SK-N-SH (cell line): ENCODE results near the gene GSTO1. TPM values are rescaled to one million over a fixed set of nuclear protein-coding genes. Genes with fewer than 3 reads are reported as not detected.

ENCODE experiments used
- CTCF ChIA-PET: fragments of 300-600, 350-600 bp; formaldehyde crosslinking; extraction: SDS; loops from one replicate; lab custom pipeline; 2021; lab: Yijun Ruan, JAX
- POLR2A ChIA-PET: fragments of 350-600 bp; sonication (Branson Sonifier 250); formaldehyde crosslinking; extraction: SDS; loops from one replicate; lab custom pipeline; 2020; ENCODE audit warnings: antibody characterized with exemption, inconsistent platforms; lab: Yijun Ruan, JAX
- DNase-seq: peaks from one replicate; pipeline ENCODE4 v3.0.0; 2012
- H2AFZ ChIP-seq: fragments of 200-600 bp; sonication (generic); 2 replicates; pipeline ENCODE4 v1.8.1; 2016; ENCODE audit warnings: antibody characterized with exemption, mild to moderate bottlenecking, low read depth
- H3F3A ChIP-seq: fragments of 200-600 bp; sonication (generic); replicated peaks from 2 replicates; pipeline ENCODE3; 2016; ENCODE audit warnings: antibody characterized with exemption, mild to moderate bottlenecking; ENCODE audit not compliant: insufficient read depth
- H3K27ac ChIP-seq, 2 experiments: fragments of 200-500 bp in 1 of 2; fragments of 200-600 bp in 1 of 2; sonication (Bioruptor generic) in 1 of 2; sonication (generic), shearing (Covaris generic) in 1 of 2; 2 replicates each; pipeline versions ENCODE4 v1.5.1 to v1.6.1; 2014 to 2016; ENCODE audit warnings: low read depth in 2 of 2, inconsistent platforms in 1 of 2, low read length in 1 of 2, mild to moderate bottlenecking in 1 of 2, mixed read lengths in 1 of 2
- H3K27me3 ChIP-seq: fragments of 200-600 bp; sonication (generic), shearing (Covaris generic); 2 replicates; pipeline ENCODE4 v1.6.1; 2016; ENCODE audit warnings: mixed run types; ENCODE audit not compliant: insufficient read depth
- H3K36me3 ChIP-seq, 2 experiments: fragments of 200-500 bp in 1 of 2; fragments of 200-600 bp in 1 of 2; sonication (Bioruptor generic) in 1 of 2; sonication (generic) in 1 of 2; replicated peaks in 1 of 2; 2 replicates each; pipeline versions ENCODE3 to v1.5.1; 2014 to 2016; ENCODE audit warnings: low read length in 1 of 2, mild to moderate bottlenecking in 1 of 2; ENCODE audit not compliant: insufficient read depth in 2 of 2, control insufficient read depth in 1 of 2
- H3K4me1 ChIP-seq, 2 experiments: fragments of 200-500 bp in 1 of 2; fragments of 200-600 bp in 1 of 2; sonication (Bioruptor generic) in 1 of 2; sonication (generic), shearing (Covaris generic) in 1 of 2; 2 replicates each; pipeline versions ENCODE4 v1.5.1 to v1.6.1; 2014 to 2016; ENCODE audit warnings: low read depth in 1 of 2, low read length in 1 of 2, mixed run types in 1 of 2; ENCODE audit not compliant: insufficient read depth in 2 of 2, control insufficient read depth in 1 of 2
- H3K4me2 ChIP-seq: fragments of 200-600 bp; sonication (generic), shearing (Covaris generic); 2 replicates; pipeline ENCODE4 v1.6.1; 2017; ENCODE audit warnings: mixed run types
- H3K4me3 ChIP-seq, 2 experiments: fragments of 200-500 bp in 1 of 2; fragments of 200-600 bp in 1 of 2; sonication (Bioruptor generic) in 1 of 2; sonication (generic), shearing (Covaris generic) in 1 of 2; 2 replicates each; pipeline versions ENCODE4 v1.5.1 to v1.8.1; 2014 to 2016; ENCODE audit warnings: low read depth in 2 of 2, inconsistent platforms in 1 of 2, low read length in 1 of 2, mild to moderate bottlenecking in 1 of 2, mixed read lengths in 1 of 2, moderate library complexity in 1 of 2
- H3K79me2 ChIP-seq: fragments of 200-600 bp; sonication (generic); 2 replicates; pipeline ENCODE4 v1.8.1; 2017; ENCODE audit warnings: mild to moderate bottlenecking; ENCODE audit not compliant: insufficient read depth
- H3K9ac ChIP-seq: fragments of 200-600 bp; sonication (generic); 2 replicates; pipeline ENCODE4 v1.6.1; 2017; ENCODE audit warnings: mixed run types
- H3K9me2 ChIP-seq: fragments of 200-600 bp; sonication (generic); 2 replicates; pipeline ENCODE4 v1.6.1; 2017; ENCODE audit warnings: mixed run types
- H3K9me3 ChIP-seq: fragments of 200-600 bp; sonication (generic); 2 replicates; pipeline ENCODE4 v1.6.1; 2017; ENCODE audit warnings: mixed run types, mild to moderate bottlenecking, moderate library complexity
- H4K20me1 ChIP-seq: fragments of 200-600 bp; sonication (generic); 2 replicates; pipeline ENCODE4 v1.6.1; 2017; ENCODE audit warnings: mild to moderate bottlenecking, mixed run types; ENCODE audit not compliant: insufficient read depth
- EP300 ChIP-seq, 2 experiments: IDR thresholded peaks; 2 replicates each; pipeline versions ENCODE4 v1.4.0 to v1.6.1; 2012; ENCODE audit warnings: borderline replicate concordance in 1 of 2, low read depth in 1 of 2, low read length in 1 of 2
- EZH2phosphoT487 ChIP-seq: fragments of 200-600 bp; sonication (generic); IDR thresholded peaks from 2 replicates; pipeline ENCODE4 v1.6.1; 2017; ENCODE audit warnings: low read depth, mixed run types, mild to moderate bottlenecking, antibody characterized with exemption, moderate library complexity, borderline replicate concordance
- FOSL2 ChIP-seq: IDR thresholded peaks from 2 replicates; pipeline ENCODE4 v1.4.0; 2012; ENCODE audit warnings: low read depth, mild to moderate bottlenecking, moderate library complexity, borderline replicate concordance
- FOXM1 ChIP-seq: IDR thresholded peaks from 2 replicates; pipeline ENCODE4 v1.4.0; 2012; ENCODE audit warnings: low read depth, mild to moderate bottlenecking
- GATA2 ChIP-seq: sonication (generic); formaldehyde crosslinking; IDR thresholded peaks from 2 replicates; pipeline ENCODE4 v1.5.0; 2020; ENCODE audit warnings: mild to moderate bottlenecking, missing genetic modification reagents
- JUND ChIP-seq: IDR thresholded peaks from 2 replicates; pipeline ENCODE4 v1.4.0; 2012
- MXI1 ChIP-seq: IDR thresholded peaks from 2 replicates; pipeline ENCODE4 v1.6.1; 2012; ENCODE audit warnings: mild to moderate bottlenecking, low read depth, low read length, improper control_type of control experiment
- NFIC ChIP-seq: IDR thresholded peaks from 2 replicates; pipeline ENCODE4 v1.4.0; 2012; ENCODE audit warnings: borderline replicate concordance
- POLR2AphosphoS5 ChIP-seq: IDR thresholded peaks from 2 replicates; pipeline ENCODE4 v1.6.1; 2012; ENCODE audit warnings: low read depth, low read length
- RAD21 ChIP-seq: IDR thresholded peaks from 2 replicates; pipeline ENCODE4 v1.6.1; 2012; ENCODE audit warnings: mild to moderate bottlenecking, low read length
- RFX5 ChIP-seq: IDR thresholded peaks from 2 replicates; pipeline ENCODE4 v1.6.1; 2012; ENCODE audit warnings: mild to moderate bottlenecking, improper control_type of control experiment, low read length
- SIN3A ChIP-seq: IDR thresholded peaks from 2 replicates; pipeline ENCODE4 v1.6.1; 2012; ENCODE audit warnings: low read depth, mild to moderate bottlenecking, low read length, moderate library complexity, borderline replicate concordance
- TAF1 ChIP-seq: IDR thresholded peaks from 2 replicates; pipeline ENCODE4 v1.6.1; 2012; ENCODE audit warnings: low read depth, mild to moderate bottlenecking, low read length, moderate library complexity, borderline replicate concordance
- TCF12 ChIP-seq: IDR thresholded peaks from 2 replicates; pipeline ENCODE4 v1.4.0; 2012
- TEAD4 ChIP-seq: IDR thresholded peaks from 2 replicates; pipeline ENCODE4 v1.4.0; 2012; ENCODE audit warnings: mild to moderate bottlenecking, borderline replicate concordance; ENCODE audit not compliant: insufficient read depth
- YY1 ChIP-seq: IDR thresholded peaks from 2 replicates; pipeline ENCODE4 v1.4.0; 2012; ENCODE audit warnings: low read depth, mild to moderate bottlenecking
- WGBS: methylation state at CpG from one replicate; pipeline ENCODE4 v1.1.6; 2017; ENCODE audit warnings: low lambda C conversion rate; 5-methylcytosine and 5-hydroxymethylcytosine counted together
- polyA plus RNA-seq, 3 experiments: library from polyadenylated mRNA; depleted of rRNA; stranded (reverse); fragments of >200 nt; gene quantifications; 2 replicates each; pipeline ENCODE4 v1.2.3, GENCODE V29; 2012
- TF ChIP-seq, protein P1 (sequence below): fragments of 150-350 bp; IDR thresholded peaks from 2 replicates; pipeline ENCODE4 v1.6.1; 2017; ENCODE audit warnings: antibody characterized with exemption, low read length, low read depth, borderline replicate concordance
- TF ChIP-seq, protein P2 (sequence below): IDR thresholded peaks from 2 replicates; pipeline ENCODE4 v1.4.0; 2012; ENCODE audit warnings: low read depth, borderline replicate concordance
- TF ChIP-seq, protein P3 (sequence below): IDR thresholded peaks from 2 replicates; pipeline ENCODE4; 2012
- TF ChIP-seq, protein P4 (sequence below): IDR thresholded peaks from 2 replicates; pipeline ENCODE4 v1.4.0; 2012; ENCODE audit warnings: low read depth, borderline replicate concordance
- TF ChIP-seq, protein P5 (sequence below): fragments of 200-600 bp; sonication (generic); IDR thresholded peaks from 2 replicates; pipeline ENCODE4 v1.6.1; 2017; ENCODE audit warnings: antibody characterized with exemption, mild to moderate bottlenecking, moderate library complexity

Gene GSTO1
- polyA plus RNA-seq, 1 of the 3 experiments (the other 2 are of a cell fraction), result 126 TPM

DNA sequence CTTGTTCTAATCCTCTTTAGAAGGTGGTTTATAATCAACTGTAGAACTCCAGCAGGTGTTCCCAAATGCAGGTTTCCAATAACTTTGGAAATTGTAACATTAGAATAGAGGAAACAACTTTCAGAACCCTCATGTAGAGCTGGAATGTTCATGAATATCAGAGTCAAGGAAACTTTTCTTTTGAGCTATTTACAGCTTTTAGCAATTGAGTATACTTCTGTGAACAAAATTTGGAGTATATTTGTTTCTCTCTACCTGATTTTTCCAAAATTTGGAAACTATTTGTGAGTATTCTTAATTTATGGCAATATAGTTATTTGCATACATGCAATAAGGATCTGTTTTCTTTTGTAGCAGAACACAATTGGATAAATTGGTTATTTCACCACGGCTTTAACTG is 19.8 kb upstream of the GSTO1 start:
- no peak for DNase-seq
- H3K4me2 ChIP-seq, result no peak overlapping the region
- no peak overlapping the region for H3K4me3 ChIP-seq
- H3K9me3 ChIP-seq, result peaks cover 6% of the 10 kb centered on the region
- peaks cover 4% of the 10 kb centered on the region for H3F3A ChIP-seq
- peaks cover 0 to 5% of the 10 kb centered on the region in 2 experiments; a peak in 2 of 4 replicates for H3K4me1 ChIP-seq
- H3K27ac ChIP-seq, result no peak overlapping the region
- no peaks in the 10 kb centered on the region for H3K36me3 ChIP-seq
- H3K79me2 ChIP-seq, result no peaks in the 10 kb centered on the region
- CTCF ChIA-PET, result no interaction called here
- no peak for TF ChIP-seq TEAD4
- TF ChIP-seq, protein P1, sequence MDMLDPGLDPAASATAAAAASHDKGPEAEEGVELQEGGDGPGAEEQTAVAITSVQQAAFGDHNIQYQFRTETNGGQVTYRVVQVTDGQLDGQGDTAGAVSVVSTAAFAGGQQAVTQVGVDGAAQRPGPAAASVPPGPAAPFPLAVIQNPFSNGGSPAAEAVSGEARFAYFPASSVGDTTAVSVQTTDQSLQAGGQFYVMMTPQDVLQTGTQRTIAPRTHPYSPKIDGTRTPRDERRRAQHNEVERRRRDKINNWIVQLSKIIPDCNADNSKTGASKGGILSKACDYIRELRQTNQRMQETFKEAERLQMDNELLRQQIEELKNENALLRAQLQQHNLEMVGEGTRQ, result no peak
- no peak for TF ChIP-seq JUND
- no peak for TF ChIP-seq FOSL2
- TF ChIP-seq TCF12, result no peak
- TF ChIP-seq, protein P2, sequence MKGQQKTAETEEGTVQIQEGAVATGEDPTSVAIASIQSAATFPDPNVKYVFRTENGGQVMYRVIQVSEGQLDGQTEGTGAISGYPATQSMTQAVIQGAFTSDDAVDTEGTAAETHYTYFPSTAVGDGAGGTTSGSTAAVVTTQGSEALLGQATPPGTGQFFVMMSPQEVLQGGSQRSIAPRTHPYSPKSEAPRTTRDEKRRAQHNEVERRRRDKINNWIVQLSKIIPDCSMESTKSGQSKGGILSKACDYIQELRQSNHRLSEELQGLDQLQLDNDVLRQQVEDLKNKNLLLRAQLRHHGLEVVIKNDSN, result no peak
- no peak for TF ChIP-seq GATA2 (CRISPR knock-in tag)
- no peak for TF ChIP-seq SIN3A
- TF ChIP-seq FOXM1, result no peak
- TF ChIP-seq, all 33 proteins: peak for 0
- Histone ChIP-seq H4K20me1 (no peaks in the 10 kb centered on the region), H2AFZ (no peak overlapping the region), H3K27me3 (no peaks in the 10 kb centered on the region; the same call in 1 of the 2 replicates), H3K9ac (no peak overlapping the region), H3K9me2 (no peaks in the 10 kb centered on the region)
- WGBS, result 0% methylated on average over 1 of the region's 1 CpG
- POLR2A ChIA-PET, result no interaction called here

DNA sequence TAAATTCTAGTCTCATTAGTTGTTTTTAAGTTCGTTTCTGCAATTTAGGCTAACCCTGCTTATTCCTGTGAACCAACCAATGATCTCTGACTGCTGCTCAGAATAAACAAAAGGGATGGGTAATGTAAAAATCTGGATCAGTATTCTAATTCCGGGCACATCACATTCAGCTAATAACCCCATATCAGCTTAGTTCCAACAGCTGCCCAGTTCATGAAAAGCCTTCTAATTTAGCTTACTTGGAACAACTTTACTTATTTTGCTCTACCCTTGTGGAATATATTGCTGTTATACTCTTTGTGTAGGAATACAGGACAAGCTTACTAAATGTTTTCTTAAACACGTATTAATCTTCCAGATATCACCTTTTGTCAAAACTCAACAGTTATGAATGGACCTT is 18.9 kb upstream of the GSTO1 start:
- peaks cover 4% of the 10 kb centered on the region for H3F3A ChIP-seq
- no peak for DNase-seq
- H3K9me2 ChIP-seq, result no peaks in the 10 kb centered on the region
- peaks cover 6% of the 10 kb centered on the region for H3K9me3 ChIP-seq
- H3K36me3 ChIP-seq, result no peaks in the 10 kb centered on the region
- no peaks in the 10 kb centered on the region for H3K79me2 ChIP-seq
- peaks cover 0 to 5% of the 10 kb centered on the region in 2 experiments; a peak in 2 of 4 replicates for H3K4me1 ChIP-seq
- H3K4me3 ChIP-seq, result no peak overlapping the region
- no peak overlapping the region for H3K9ac ChIP-seq
- no peak overlapping the region for H3K27ac ChIP-seq
- WGBS, result 41% methylated on average over 3 of the region's 3 CpGs
- no peak overlapping the region; the same call in 1 of the 2 replicates for H2AFZ ChIP-seq
- TF ChIP-seq, protein P3, sequence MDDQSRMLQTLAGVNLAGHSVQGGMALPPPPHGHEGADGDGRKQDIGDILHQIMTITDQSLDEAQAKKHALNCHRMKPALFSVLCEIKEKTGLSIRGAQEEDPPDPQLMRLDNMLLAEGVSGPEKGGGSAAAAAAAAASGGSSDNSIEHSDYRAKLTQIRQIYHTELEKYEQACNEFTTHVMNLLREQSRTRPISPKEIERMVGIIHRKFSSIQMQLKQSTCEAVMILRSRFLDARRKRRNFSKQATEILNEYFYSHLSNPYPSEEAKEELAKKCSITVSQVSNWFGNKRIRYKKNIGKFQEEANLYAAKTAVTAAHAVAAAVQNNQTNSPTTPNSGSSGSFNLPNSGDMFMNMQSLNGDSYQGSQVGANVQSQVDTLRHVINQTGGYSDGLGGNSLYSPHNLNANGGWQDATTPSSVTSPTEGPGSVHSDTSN, result no peak
- TF ChIP-seq, protein P4, sequence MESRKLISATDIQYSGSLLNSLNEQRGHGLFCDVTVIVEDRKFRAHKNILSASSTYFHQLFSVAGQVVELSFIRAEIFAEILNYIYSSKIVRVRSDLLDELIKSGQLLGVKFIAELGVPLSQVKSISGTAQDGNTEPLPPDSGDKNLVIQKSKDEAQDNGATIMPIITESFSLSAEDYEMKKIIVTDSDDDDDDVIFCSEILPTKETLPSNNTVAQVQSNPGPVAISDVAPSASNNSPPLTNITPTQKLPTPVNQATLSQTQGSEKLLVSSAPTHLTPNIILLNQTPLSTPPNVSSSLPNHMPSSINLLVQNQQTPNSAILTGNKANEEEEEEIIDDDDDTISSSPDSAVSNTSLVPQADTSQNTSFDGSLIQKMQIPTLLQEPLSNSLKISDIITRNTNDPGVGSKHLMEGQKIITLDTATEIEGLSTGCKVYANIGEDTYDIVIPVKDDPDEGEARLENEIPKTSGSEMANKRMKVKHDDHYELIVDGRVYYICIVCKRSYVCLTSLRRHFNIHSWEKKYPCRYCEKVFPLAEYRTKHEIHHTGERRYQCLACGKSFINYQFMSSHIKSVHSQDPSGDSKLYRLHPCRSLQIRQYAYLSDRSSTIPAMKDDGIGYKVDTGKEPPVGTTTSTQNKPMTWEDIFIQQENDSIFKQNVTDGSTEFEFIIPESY, result no peak
- TF ChIP-seq SIN3A (no peak), TCF12 (no peak), YY1 (no peak), EP300 (IDR thresholded peaks at IDR 0.05; ENCODE audit: borderline replicate concordance in 1 of 2, low read depth in 1 of 2, low read length in 1 of 2) (no peak), RFX5 (no peak), RAD21 (no peak), POLR2AphosphoS5 (no peak), TAF1 (no peak), FOXM1 (no peak), NFIC (no peak), GATA2 (CRISPR knock-in tag) (no peak), EZH2phosphoT487 (no peak), MXI1 (no peak)
- TF ChIP-seq, protein P5, sequence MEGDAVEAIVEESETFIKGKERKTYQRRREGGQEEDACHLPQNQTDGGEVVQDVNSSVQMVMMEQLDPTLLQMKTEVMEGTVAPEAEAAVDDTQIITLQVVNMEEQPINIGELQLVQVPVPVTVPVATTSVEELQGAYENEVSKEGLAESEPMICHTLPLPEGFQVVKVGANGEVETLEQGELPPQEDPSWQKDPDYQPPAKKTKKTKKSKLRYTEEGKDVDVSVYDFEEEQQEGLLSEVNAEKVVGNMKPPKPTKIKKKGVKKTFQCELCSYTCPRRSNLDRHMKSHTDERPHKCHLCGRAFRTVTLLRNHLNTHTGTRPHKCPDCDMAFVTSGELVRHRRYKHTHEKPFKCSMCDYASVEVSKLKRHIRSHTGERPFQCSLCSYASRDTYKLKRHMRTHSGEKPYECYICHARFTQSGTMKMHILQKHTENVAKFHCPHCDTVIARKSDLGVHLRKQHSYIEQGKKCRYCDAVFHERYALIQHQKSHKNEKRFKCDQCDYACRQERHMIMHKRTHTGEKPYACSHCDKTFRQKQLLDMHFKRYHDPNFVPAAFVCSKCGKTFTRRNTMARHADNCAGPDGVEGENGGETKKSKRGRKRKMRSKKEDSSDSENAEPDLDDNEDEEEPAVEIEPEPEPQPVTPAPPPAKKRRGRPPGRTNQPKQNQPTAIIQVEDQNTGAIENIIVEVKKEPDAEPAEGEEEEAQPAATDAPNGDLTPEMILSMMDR, result no peak
- TF ChIP-seq, protein P2, result no peak
- TF ChIP-seq, all 33 proteins: peak for 0
- Histone ChIP-seq H3K4me2 (no peak overlapping the region), H3K27me3 (no peaks in the 10 kb centered on the region; the same call in 1 of the 2 replicates), H4K20me1 (no peaks in the 10 kb centered on the region)
- CTCF ChIA-PET, result no interaction called here
- POLR2A ChIA-PET, result no interaction called here
